HG03045 (cell line): Measurements from ENCODE around the gene ZNF618.

Source experiments
- ATAC-seq: cut with Tn5 transposase; IDR thresholded peaks from one replicate; pipeline ENCODE4 v1.9.1; 2021; ENCODE audit warnings: mild to moderate bottlenecking, moderate library complexity; ENCODE audit not compliant: unreplicated experiment

Gene ZNF618

GRCh38 chr9:114092336-114092735 lies 216.2 kb downstream of the ZNF618 start:
- ATAC-seq = no peak

- ATAC-seq = no peak
Observed at GRCh38 chr9:114093031-114093471, 216.9 kb downstream of the ZNF618 start.

GRCh38 chr9:114093761-114094505 lies 217.8 kb downstream of the ZNF618 start:
- no peak for ATAC-seq

- no peak for ATAC-seq
Observed at GRCh38 chr9:114094971-114095370, 218.9 kb downstream of the ZNF618 start.

- no peak for ATAC-seq
Observed at GRCh38 chr9:114096041-114096511, 220.0 kb downstream of the ZNF618 start.

GRCh38 chr9:114096866-114097612 lies 220.9 kb downstream of the ZNF618 start:
- no peak for ATAC-seq

- ATAC-seq = no peak
Observed at GRCh38 chr9:114097613-114098020, 221.5 kb downstream of the ZNF618 start.

- no peak for ATAC-seq
Observed at GRCh38 chr9:114098021-114098935, 222.2 kb downstream of the ZNF618 start.

GRCh38 chr9:114098936-114099668 lies 223.0 kb downstream of the ZNF618 start, which contains the start of gene KIF12:
Gene KIF12, minus strand, starts transcription at chr9:114099292. Its CDS starts 16 bp downstream, at chr9:114099276.
- no peak for ATAC-seq

- no peak for ATAC-seq
Observed at GRCh38 chr9:114099669-114100270, 223.7 kb downstream of the ZNF618 start.

GRCh38 chr9:114100536-114100935 lies 224.4 kb downstream of the ZNF618 start:
- no peak for ATAC-seq

GRCh38 chr9:114102484-114102883 lies 226.4 kb downstream of the ZNF618 start:
- ATAC-seq = no peak

GRCh38 chr9:114105236-114105635 lies 229.1 kb downstream of the ZNF618 start:
- no peak for ATAC-seq
